Transverse colon (tissue), 4 donors: ENCODE results near the gene FXN. TPM values are rescaled to one million over a fixed set of nuclear protein-coding genes. Genes with fewer than 3 reads are reported as not detected.

Experiments
- DNase-seq: peaks from one replicate; pipeline ENCODE4 v3.0.0-alpha.2; 2019
- H3K27ac ChIP-seq, 4 donors: fragments of 200-600 bp; sonication (generic); 2 replicates each; pipeline ENCODE4 v1.5.1; 2016 to 2018; ENCODE audit warnings: inconsistent platforms in 4 of 4
- H3K27me3 ChIP-seq: fragments of 200-600 bp; sonication (generic); 2 replicates; pipeline ENCODE4 v1.5.1; 2017; ENCODE audit warnings: inconsistent platforms
- H3K36me3 ChIP-seq, 4 donors: fragments of 200-600 bp; sonication (generic); 2 replicates each; pipeline ENCODE4 v1.5.1; 2017 to 2019; ENCODE audit warnings: inconsistent platforms in 4 of 4
- H3K4me1 ChIP-seq, 4 donors: fragments of 200-600 bp; sonication (generic); 2 replicates each; pipeline ENCODE4 v1.5.1; 2017 to 2020; ENCODE audit warnings: inconsistent platforms in 4 of 4
- H3K4me3 ChIP-seq, 4 donors: fragments of 200-600 bp; sonication (generic); 1 replicate in 1 of 4; 2 replicates in 3 of 4; pipeline versions ENCODE4 v1.5.1 to v1.6.1; 2017 to 2019; ENCODE audit warnings: inconsistent platforms in 4 of 4
- H3K9me3 ChIP-seq, 2 donors: fragments of 200-600 bp; sonication (generic); 2 replicates each; pipeline ENCODE4 v1.5.1; 2017 to 2019; ENCODE audit warnings: inconsistent platforms in 2 of 2
- CTCF ChIP-seq, 5 experiments: fragments of 200-600 bp in 3 of 5; fragments of 450-650 bp in 2 of 5; sonication (generic) in 3 of 5; IDR thresholded peaks; 1 replicate in 2 of 5; 2 replicates in 3 of 5; pipeline ENCODE4 v1.5.1; 2016 to 2017; ENCODE audit warnings: antibody characterized with exemption in 5 of 5, inconsistent platforms in 3 of 5, mild to moderate bottlenecking in 2 of 5, moderate library complexity in 1 of 5
- EP300 ChIP-seq: sonication (generic); formaldehyde crosslinking; IDR thresholded peaks from one replicate; pipeline ENCODE4 v1.6.1; 2017; ENCODE audit warnings: antibody characterized with exemption, low read depth
- POLR2A ChIP-seq: fragments of 450-650 bp; IDR thresholded peaks from one replicate; pipeline ENCODE4 v1.6.1; 2016; ENCODE audit warnings: antibody characterized with exemption, mild to moderate bottlenecking, moderate library complexity
- POLR2AphosphoS5 ChIP-seq, 3 donors: sonication (generic); formaldehyde crosslinking; IDR thresholded peaks; one replicate each; pipeline ENCODE4 v1.6.1; 2016; ENCODE audit warnings: antibody characterized with exemption in 3 of 3
- WGBS, 2 donors: methylation state at CpG; one replicate each; pipeline ENCODE4 v1.1.5; 2018; ENCODE audit warnings: low coverage in 1 of 2; 5-methylcytosine and 5-hydroxymethylcytosine counted together
- in situ Hi-C, 4 donors: fragments of 200-750 bp; cut with MboI; loops; one replicate each; pipeline versions ENCODE4 v1.15.0 to v1.15.1; 2017; ENCODE audit warnings: low sequenced_read_pairs in 3 of 4, low pct_ligation_motif_present in 1 of 4, low pct_unique_long_range_greater_than_20kb in 1 of 4
- intact Hi-C: fragments of 100-400 bp; cut with DNase I; formaldehyde crosslinking; loops from one replicate; pipeline ENCODE4 v1.15.1; 2023; ENCODE audit warnings: low total_unique reads
- total RNA-seq, 4 donors: library from RNA; depleted of rRNA; stranded (reverse); fragments of >200 nt; gene quantifications; one replicate each; pipeline ENCODE4 v1.1.0, GENCODE V29; 2016

FXN gene
- total RNA-seq, 4 donors from 2014 or later: 2.0 to 5.5 (median 3.5) TPM

GRCh38 chr9:69044240-69045219 lies 9.0 kb downstream of the FXN start:
- WGBS, 2 donors: 45 to 56% methylated on average over 7 to 9 of the region's 9 CpGs
- intact Hi-C loops: no loop called here

GRCh38 chr9:69045821-69046220 lies 10.3 kb downstream of the FXN start:
- Histone ChIP-seq H3K27ac (no peak overlapping the region), H3K4me3 (no peak overlapping the region), H3K9me3 (no peaks in the 10 kb centered on the region), H3K27me3 (no peaks in the 10 kb centered on the region), H3K36me3 (no peaks in the 10 kb centered on the region), H3K4me1 (peaks cover 0 to 7% (median 3%) of the 10 kb centered on the region in 4 donors)
- no peak for TF ChIP-seq CTCF (IDR thresholded peaks at IDR 0.05)
- no peak for TF ChIP-seq POLR2A
- TF ChIP-seq POLR2AphosphoS5 (IDR thresholded peaks at IDR 0.05): no peak
- TF ChIP-seq EP300: no peak
- no peak for DNase-seq
- 72 to 85% methylated on average over 3 to 4 of the region's 4 CpGs for WGBS, 2 donors
- intact Hi-C loops (no loop called here), in situ Hi-C loops (no loop called here)

More at GRCh38 chr9:69044240-69045219, 9.0 kb downstream of the FXN start:
- Histone ChIP-seq H3K9me3 (no peaks in the 10 kb centered on the region), H3K4me1 (peaks cover 0 to 7% (median 3%) of the 10 kb centered on the region in 4 donors), H3K36me3 (no peaks in the 10 kb centered on the region), H3K27ac (no peak overlapping the region), H3K27me3 (no peaks in the 10 kb centered on the region), H3K4me3 (no peak overlapping the region)
- TF ChIP-seq POLR2A (no peak), POLR2AphosphoS5 (IDR thresholded peaks at IDR 0.05) (no peak), CTCF (IDR thresholded peaks at IDR 0.05) (no peak), EP300 (no peak)
- in situ Hi-C loops: no loop called here
- no peak for DNase-seq

DNA sequence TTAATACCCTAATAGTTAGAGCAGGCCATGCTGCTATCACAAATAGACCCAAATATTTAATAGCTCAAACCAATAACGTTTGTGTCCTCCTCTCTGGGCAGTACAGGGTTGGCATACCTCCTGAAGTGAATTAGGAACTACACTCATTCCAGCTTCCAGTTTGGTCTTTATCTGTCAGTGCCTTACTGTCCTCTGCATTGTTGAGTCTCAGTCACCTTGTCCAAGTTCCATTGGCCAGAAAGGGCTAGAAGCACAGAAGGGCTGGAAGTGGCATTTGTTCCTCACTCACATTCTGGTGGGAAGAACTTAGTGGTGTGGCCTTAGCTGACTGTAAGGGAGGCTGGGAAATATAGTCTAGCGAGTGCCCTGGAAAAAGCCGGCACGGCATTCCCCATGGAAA lies 11.2 kb downstream of the FXN start:
- in situ Hi-C loops: no loop called here
- H3K27me3 ChIP-seq: no peaks in the 10 kb centered on the region
- H3K4me1 ChIP-seq: peaks cover 0 to 7% (median 3%) of the 10 kb centered on the region in 4 donors
- H3K36me3 ChIP-seq: no peaks in the 10 kb centered on the region
- TF ChIP-seq CTCF (IDR thresholded peaks at IDR 0.05) (no peak), EP300 (no peak), POLR2AphosphoS5 (IDR thresholded peaks at IDR 0.05) (no peak), POLR2A (no peak)
- H3K9me3 ChIP-seq: no peaks in the 10 kb centered on the region
- intact Hi-C loops: no loop called here
- DNase-seq: no peak
- WGBS, 2 donors: 78 to 80% methylated on average over 1 to 4 of the region's 4 CpGs
- no peak overlapping the region for H3K27ac ChIP-seq
- H3K4me3 ChIP-seq: no peak overlapping the region

DNA sequence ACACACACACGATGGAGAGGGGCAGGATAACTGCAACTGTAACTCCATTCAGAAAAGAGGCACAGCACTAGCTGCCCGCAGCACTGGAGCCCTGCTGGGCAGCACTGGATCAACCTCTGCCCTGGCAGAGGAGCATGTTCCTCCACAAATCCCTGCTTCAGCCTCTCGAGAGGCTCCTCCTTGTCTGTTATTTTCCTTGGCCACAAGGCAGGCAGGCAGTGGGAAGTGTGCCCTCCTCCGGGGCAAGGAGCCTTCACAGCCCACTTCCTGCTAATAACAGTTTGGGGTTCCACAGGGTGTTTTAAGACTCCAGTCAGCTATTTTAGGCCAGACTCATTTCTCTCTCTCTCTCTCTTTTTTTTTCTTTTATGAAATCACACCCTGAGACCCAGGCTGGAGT lies 11.8 kb downstream of the FXN start:
- TF ChIP-seq POLR2AphosphoS5 (IDR thresholded peaks at IDR 0.05): no peak
- TF ChIP-seq CTCF (IDR thresholded peaks at IDR 0.05): no peak
- no peak for TF ChIP-seq POLR2A
- no peak for TF ChIP-seq EP300
- no peaks in the 10 kb centered on the region for H3K9me3 ChIP-seq
- intact Hi-C loops (no loop called here), in situ Hi-C loops (no loop called here)
- no peaks in the 10 kb centered on the region for H3K27me3 ChIP-seq
- 77% methylated on average over 4 of the region's 4 CpGs; no CpG with 5 or more reads in 1 of the 2 donors for WGBS, 2 donors
- no peaks in the 10 kb centered on the region for H3K36me3 ChIP-seq
- no peak overlapping the region for H3K4me3 ChIP-seq
- H3K27ac ChIP-seq: no peak overlapping the region
- peaks cover 0 to 7% (median 3%) of the 10 kb centered on the region in 4 donors for H3K4me1 ChIP-seq
- no peak for DNase-seq
